ENCODE measurements around the gene NEK7. TPM values are rescaled to one million over a fixed set of nuclear protein-coding genes. Genes with fewer than 3 reads are reported as not detected.

Gene NEK7
- total and polyA plus RNA-seq, 9 donors, result 25.0 to 87.0 (median 61.3) TPM

GRCh38 chr1:198261886-198262285, 105.1 kb downstream of the NEK7 start:
- peaks cover 0 to 3% of the 10 kb centered on the region in 2 donors for H3K9me3 ChIP-seq
- TF ChIP-seq EP300 (IDR thresholded peaks at IDR 0.05), result no peak
- TF ChIP-seq CTCF (IDR thresholded peaks at IDR 0.05), result no peak
- no peak for TF ChIP-seq POLR2A (IDR thresholded peaks at IDR 0.05)
- no peaks in the 10 kb centered on the region for H3K4me1 ChIP-seq (ENCODE audit: insufficient read depth)
- H3K27ac ChIP-seq, result no peak overlapping the region
- no peaks in the 10 kb centered on the region for H3K27me3 ChIP-seq
- no peak overlapping the region for H3K4me3 ChIP-seq
- intact Hi-C loops (cut with DNase I), result no loop called here
- DNase-seq, result no peak
- no peaks in the 10 kb centered on the region for H3K36me3 ChIP-seq

GRCh38 chr1:198263186-198263585, 106.4 kb downstream of the NEK7 start:
- 46 to 80% (median 73%) methylated on average over 5 of the region's 5 CpGs for WGBS, 3 donors
- no peak for DNase-seq
- peaks cover 0 to 3% of the 10 kb centered on the region in 2 donors for H3K9me3 ChIP-seq
- intact Hi-C loops (cut with DNase I), result no loop called here
- no peak overlapping the region for H3K4me3 ChIP-seq
- H3K27me3 ChIP-seq, result no peaks in the 10 kb centered on the region
- H3K36me3 ChIP-seq, result no peaks in the 10 kb centered on the region
- no peaks in the 10 kb centered on the region for H3K4me1 ChIP-seq (ENCODE audit: insufficient read depth)
- TF ChIP-seq POLR2A (IDR thresholded peaks at IDR 0.05) (no peak), EP300 (IDR thresholded peaks at IDR 0.05) (no peak), CTCF (IDR thresholded peaks at IDR 0.05) (no peak)
- no peak overlapping the region for H3K27ac ChIP-seq

- intact Hi-C loops (cut with DNase I), result no loop called here
- Histone ChIP-seq H3K27me3 (no peaks in the 10 kb centered on the region), H3K4me3 (no peak overlapping the region), H3K36me3 (no peaks in the 10 kb centered on the region), H3K9me3 (peaks cover 0 to 3% of the 10 kb centered on the region in 2 donors), H3K4me1 (ENCODE audit: insufficient read depth) (no peaks in the 10 kb centered on the region), H3K27ac (no peak overlapping the region)
- DNase-seq, result no peak
- TF ChIP-seq POLR2A (IDR thresholded peaks at IDR 0.05) (no peak), EP300 (IDR thresholded peaks at IDR 0.05) (no peak), CTCF (IDR thresholded peaks at IDR 0.05) (no peak)
These were observed 107.5 kb downstream of the NEK7 start for GRCh38 chr1:198264282-198264681.

- 75 to 91% (median 84%) methylated on average over 3 of the region's 3 CpGs for WGBS, 3 donors
- no peaks in the 10 kb centered on the region for H3K36me3 ChIP-seq
- no peaks in the 10 kb centered on the region for H3K4me1 ChIP-seq (ENCODE audit: insufficient read depth)
These were observed 108.4 kb downstream of the NEK7 start for GRCh38 chr1:198265073-198265661.

More at GRCh38 chr1:198265073-198265661, 108.4 kb downstream of the NEK7 start:
- DNase-seq, result no peak
- H3K4me3 ChIP-seq, result no peak overlapping the region
- no peak for TF ChIP-seq POLR2A (IDR thresholded peaks at IDR 0.05)
- TF ChIP-seq EP300 (IDR thresholded peaks at IDR 0.05), result no peak
- no peak for TF ChIP-seq CTCF (IDR thresholded peaks at IDR 0.05)
- intact Hi-C loops (cut with DNase I), result no loop called here
- H3K27ac ChIP-seq, result no peak overlapping the region
- no peaks in the 10 kb centered on the region for H3K27me3 ChIP-seq
- H3K9me3 ChIP-seq, result peaks cover 0 to 3% of the 10 kb centered on the region in 2 donors

Data from ovary (tissue), 9 donors.